ENCODE data around the gene GAL3ST2.

GRCh38 chr2:241852116-241852980 is 75.7 kb downstream of the GAL3ST2 start:
- TF ChIP-seq RXRA (IDR thresholded peaks at IDR 0.05; ENCODE audit: borderline replicate concordance, low read depth), result no peak
- TF ChIP-seq CTCF (IDR thresholded peaks at IDR 0.05), result no peak
